Smooth muscle cell (in vitro differentiated cells): ENCODE results near the gene USP7. TPM values are rescaled to one million over a fixed set of nuclear protein-coding genes. Genes with fewer than 3 reads are reported as not detected.

Experiments
- DNase-seq: peaks from one replicate; lab custom pipeline; 2025; ENCODE audit not compliant: unreplicated experiment; lab: John Stamatoyannopoulos, UW
- H2AFZ ChIP-seq: fragments of 200-600 bp; sonication (generic); 2 replicates; pipeline ENCODE4 v1.6.0; 2016; ENCODE audit warnings: antibody characterized with exemption, low read depth, mild to moderate bottlenecking
- H3F3A ChIP-seq: fragments of 200-600 bp; sonication (generic); 2 replicates; pipeline ENCODE4 v1.6.0; 2017; ENCODE audit warnings: antibody characterized with exemption, low read depth
- H3K27ac ChIP-seq: fragments of 200-600 bp; sonication (generic); 2 replicates; pipeline ENCODE4 v1.5.1; 2016; ENCODE audit warnings: low read depth, mild to moderate bottlenecking
- H3K27me3 ChIP-seq: fragments of 200-600 bp; sonication (generic); 2 replicates; pipeline ENCODE4 v1.6.1; 2016; ENCODE audit warnings: low read depth, mild to moderate bottlenecking
- H3K36me3 ChIP-seq: fragments of 200-600 bp; sonication (generic); 2 replicates; pipeline ENCODE4 v1.5.1; 2016; ENCODE audit warnings: low read depth
- H3K4me1 ChIP-seq: fragments of 200-600 bp; sonication (generic); 2 replicates; pipeline ENCODE4 v1.5.1; 2016; ENCODE audit warnings: low read depth
- H3K4me2 ChIP-seq: fragments of 200-600 bp; sonication (generic); 2 replicates; pipeline ENCODE4 v1.6.0; 2016; ENCODE audit warnings: mild to moderate bottlenecking
- H3K4me3 ChIP-seq: fragments of 200-600 bp; sonication (generic); 2 replicates; pipeline ENCODE4 v1.5.1; 2016; ENCODE audit warnings: mild to moderate bottlenecking
- H3K79me2 ChIP-seq: fragments of 200-600 bp; sonication (generic); 2 replicates; pipeline ENCODE4 v1.6.0; 2016; ENCODE audit warnings: low read depth, mild to moderate bottlenecking
- H3K9ac ChIP-seq: fragments of 200-600 bp; sonication (generic); 2 replicates; pipeline ENCODE4 v1.6.0; 2016; ENCODE audit warnings: low read depth
- H3K9me3 ChIP-seq: fragments of 200-600 bp; sonication (generic); replicated peaks from 2 replicates; pipeline ENCODE4 v1.5.1; 2016; ENCODE audit warnings: low read depth
- H4K20me1 ChIP-seq: fragments of 200-600 bp; sonication (generic); 2 replicates; pipeline ENCODE4 v1.6.0; 2016; ENCODE audit warnings: low read depth
- WGBS: methylation state at CpG from one replicate; pipeline ENCODE4 v1.1.7; 2016; ENCODE audit warnings: low lambda C conversion rate; 5-methylcytosine and 5-hydroxymethylcytosine counted together
- polyA plus RNA-seq: library from polyadenylated mRNA; unstranded; fragments of >200 nt; fragmentation: Nextera tagmentation; extraction: Ambion mirVana; gene quantifications from 2 replicates; pipeline ENCODE4 v1.2.1, GENCODE V29; 2016
- total RNA-seq: library from RNA; depleted of rRNA; stranded (reverse); fragments of >200 nt; gene quantifications from 2 replicates; pipeline ENCODE4 v1.2.3, GENCODE V29; 2014
- TF ChIP-seq, protein P1 (sequence below): fragments of 200-600 bp; sonication (generic); IDR thresholded peaks from 2 replicates; pipeline ENCODE4 v1.5.1; 2017; ENCODE audit warnings: borderline replicate concordance, mild to moderate bottlenecking, antibody characterized with exemption; ENCODE audit not compliant: insufficient read depth, poor library complexity, severe bottlenecking

Gene USP7
- total and polyA plus RNA-seq, 2 experiments from 2014 or later = 50.7 to 52.1 TPM

DNA sequence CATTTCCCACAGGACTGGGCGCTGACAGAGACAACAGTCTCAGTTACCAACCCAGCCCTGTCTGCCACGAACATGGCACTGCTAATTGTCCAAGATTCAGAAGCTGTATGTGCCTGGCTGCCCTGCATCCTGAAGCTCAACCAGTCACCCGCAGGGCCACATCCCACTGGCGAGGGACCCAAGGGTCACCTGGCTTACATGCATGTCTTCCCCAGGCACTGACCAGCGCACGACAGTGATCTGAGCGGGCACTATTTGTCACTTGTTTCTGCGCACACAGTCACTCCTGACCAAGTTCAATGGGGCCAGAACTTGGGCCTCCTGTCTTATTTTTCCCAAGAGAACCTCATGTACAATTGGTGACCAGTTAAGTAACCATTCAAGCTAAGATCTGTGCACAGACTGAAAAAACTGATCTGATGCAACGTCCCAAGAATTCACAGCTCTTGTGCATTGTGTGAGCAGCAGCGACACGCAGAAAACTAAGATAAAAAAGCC lies 13.1 kb downstream of the USP7 start:
- Histone ChIP-seq H3F3A (peaks cover 22% of the 10 kb centered on the region), H3K27ac (peak overlapping the region; percentile 67), H4K20me1 (peaks cover 95% of the 10 kb centered on the region), H3K4me2 (peak overlapping the region; percentile 64), H3K4me3 (no peak overlapping the region), H3K79me2 (peaks cover 95% of the 10 kb centered on the region), H3K36me3 (no peaks in the 10 kb centered on the region), H3K9ac (peak overlapping the region; percentile 48), H2AFZ (no peak overlapping the region), H3K9me3 (no peaks in the 10 kb centered on the region), H3K4me1 (peaks cover 32% of the 10 kb centered on the region), H3K27me3 (no peaks in the 10 kb centered on the region)
- TF ChIP-seq, protein P1, sequence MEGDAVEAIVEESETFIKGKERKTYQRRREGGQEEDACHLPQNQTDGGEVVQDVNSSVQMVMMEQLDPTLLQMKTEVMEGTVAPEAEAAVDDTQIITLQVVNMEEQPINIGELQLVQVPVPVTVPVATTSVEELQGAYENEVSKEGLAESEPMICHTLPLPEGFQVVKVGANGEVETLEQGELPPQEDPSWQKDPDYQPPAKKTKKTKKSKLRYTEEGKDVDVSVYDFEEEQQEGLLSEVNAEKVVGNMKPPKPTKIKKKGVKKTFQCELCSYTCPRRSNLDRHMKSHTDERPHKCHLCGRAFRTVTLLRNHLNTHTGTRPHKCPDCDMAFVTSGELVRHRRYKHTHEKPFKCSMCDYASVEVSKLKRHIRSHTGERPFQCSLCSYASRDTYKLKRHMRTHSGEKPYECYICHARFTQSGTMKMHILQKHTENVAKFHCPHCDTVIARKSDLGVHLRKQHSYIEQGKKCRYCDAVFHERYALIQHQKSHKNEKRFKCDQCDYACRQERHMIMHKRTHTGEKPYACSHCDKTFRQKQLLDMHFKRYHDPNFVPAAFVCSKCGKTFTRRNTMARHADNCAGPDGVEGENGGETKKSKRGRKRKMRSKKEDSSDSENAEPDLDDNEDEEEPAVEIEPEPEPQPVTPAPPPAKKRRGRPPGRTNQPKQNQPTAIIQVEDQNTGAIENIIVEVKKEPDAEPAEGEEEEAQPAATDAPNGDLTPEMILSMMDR = no peak
- 55% methylated on average over 11 of the region's 11 CpGs for WGBS
- no peak for DNase-seq

- Histone ChIP-seq H2AFZ (no peak overlapping the region), H3K9me3 (no peaks in the 10 kb centered on the region), H3K4me1 (peaks cover 32% of the 10 kb centered on the region), H3F3A (peaks cover 18% of the 10 kb centered on the region), H3K9ac (peak overlapping the region; percentile 48), H3K4me2 (peak overlapping the region; percentile 64), H3K36me3 (no peaks in the 10 kb centered on the region), H3K79me2 (peaks cover 95% of the 10 kb centered on the region), H3K27ac (peak overlapping the region; percentile 67), H3K4me3 (no peak overlapping the region), H3K27me3 (no peaks in the 10 kb centered on the region), H4K20me1 (peaks cover 95% of the 10 kb centered on the region)
- DNase-seq = no peak
- 64% methylated on average over 6 of the region's 6 CpGs for WGBS
- TF ChIP-seq, protein P1 = no peak
Observed at GRCh38 chr16:8949536-8950418, 13.9 kb downstream of the USP7 start.

DNA sequence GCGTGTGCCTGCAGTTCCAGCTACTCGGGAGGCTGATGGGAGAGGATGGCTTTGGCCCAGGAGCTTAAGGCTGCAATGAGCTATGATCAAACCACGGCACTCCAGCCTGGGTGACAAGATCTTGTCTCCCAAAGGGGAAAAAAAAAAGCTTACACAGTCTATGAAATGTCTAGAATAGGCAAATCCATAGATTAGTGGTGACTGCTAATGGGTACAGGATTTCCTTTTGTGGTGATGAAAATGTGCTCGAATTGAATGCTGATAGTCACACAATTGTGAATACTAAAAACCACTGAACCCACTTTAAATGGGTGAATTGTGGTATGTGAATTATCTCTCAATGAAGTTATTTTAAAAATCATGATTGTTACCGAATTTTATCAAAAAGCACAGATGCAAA lies 14.9 kb downstream of the USP7 start:
- Histone ChIP-seq H3K4me2 (peak overlapping the region; percentile 64), H3K36me3 (no peaks in the 10 kb centered on the region), H3K4me1 (peaks cover 41% of the 10 kb centered on the region), H3K9me3 (no peaks in the 10 kb centered on the region), H3F3A (peaks cover 15% of the 10 kb centered on the region), H4K20me1 (peaks cover 96% of the 10 kb centered on the region), H3K27me3 (no peaks in the 10 kb centered on the region), H3K4me3 (no peak overlapping the region), H3K9ac (no peak overlapping the region), H3K79me2 (peaks cover 96% of the 10 kb centered on the region), H2AFZ (no peak overlapping the region), H3K27ac (peak overlapping the region; percentile 67)
- 59% methylated on average over 5 of the region's 5 CpGs for WGBS
- DNase-seq = no peak
- TF ChIP-seq, protein P1 = no peak
